Breast epithelium (tissue), 3 donors: ENCODE measurements around the gene CISTR.

Experiments
- CTCF ChIP-seq, 3 donors: fragments of 450-650 bp; IDR thresholded peaks; one replicate each; pipeline ENCODE4 v1.5.1; 2016 to 2017; ENCODE audit warnings: antibody characterized with exemption in 3 of 3, mild to moderate bottlenecking in 3 of 3, moderate library complexity in 3 of 3
- POLR2A ChIP-seq: fragments of 450-650 bp; IDR thresholded peaks from one replicate; pipeline ENCODE4 v1.6.1; 2016; ENCODE audit warnings: antibody characterized with exemption, mild to moderate bottlenecking, moderate library complexity
- POLR2AphosphoS5 ChIP-seq, 3 donors: sonication (generic); formaldehyde crosslinking; IDR thresholded peaks; one replicate each; pipeline ENCODE4 v1.6.1; 2017; ENCODE audit warnings: antibody characterized with exemption in 3 of 3

GRCh38 chr12:53764615-53765014 is 12.8 kb upstream of the CISTR start:
- TF ChIP-seq CTCF (IDR thresholded peaks at IDR 0.05), result no peak
- no peak for TF ChIP-seq POLR2AphosphoS5 (IDR thresholded peaks at IDR 0.05)
- no peak for TF ChIP-seq POLR2A
